HepG2 (cell line): Measurements from ENCODE around the gene ASPRV1. TPM values are rescaled to one million over a fixed set of nuclear protein-coding genes. Genes with fewer than 3 reads are reported as not detected.
A peak's percentile ranks its signal among the peaks of the same experiment; 100 is the strongest.

ENCODE experiments used
- ATAD3A ChIP-seq: sonication (generic); formaldehyde crosslinking; IDR thresholded peaks from 2 replicates; pipeline ENCODE4 v1.4.0; 2020; ENCODE audit warnings: missing genetic modification reagents
- ATF6 ChIP-seq: sonication (generic); formaldehyde crosslinking; conservative IDR thresholded peaks from 2 replicates; pipeline ENCODE4 v1.4.0; 2020; ENCODE audit warnings: missing genetic modification reagents
- CBFB ChIP-seq: sonication (generic); formaldehyde crosslinking; IDR thresholded peaks from 2 replicates; pipeline ENCODE4 v1.4.0; 2020; ENCODE audit warnings: missing genetic modification reagents
- CTCF ChIP-seq: sonication (generic); formaldehyde crosslinking; IDR thresholded peaks from 2 replicates; pipeline ENCODE4 v1.5.0; 2020; ENCODE audit warnings: mild to moderate bottlenecking, missing genetic modification reagents, moderate library complexity
- DNMT1 ChIP-seq: sonication (generic); formaldehyde crosslinking; IDR thresholded peaks from 2 replicates; pipeline ENCODE4 v1.5.1; 2020; ENCODE audit warnings: mild to moderate bottlenecking, missing genetic modification reagents
- DRAP1 ChIP-seq: IDR thresholded peaks from 2 replicates; pipeline ENCODE4 v1.6.1; 2016; ENCODE audit warnings: missing genetic modification reagents, missing compliant biosample characterization
- KAT8 ChIP-seq: IDR thresholded peaks from 2 replicates; pipeline ENCODE4 v1.6.1; 2016; ENCODE audit warnings: missing genetic modification reagents, missing compliant biosample characterization
- KDM5A ChIP-seq: fragments of 200-600 bp; sonication (generic); IDR thresholded peaks from 2 replicates; pipeline ENCODE4 v1.7.0; 2018; ENCODE audit warnings: antibody characterized with exemption, mild to moderate bottlenecking, low read length, borderline replicate concordance
- NR2C2 ChIP-seq: sonication (generic); formaldehyde crosslinking; IDR thresholded peaks from 2 replicates; pipeline ENCODE4 v1.4.0; 2020; ENCODE audit warnings: missing genetic modification reagents, mild to moderate bottlenecking, moderate library complexity, borderline replicate concordance
- YEATS2 ChIP-seq: sonication (generic); formaldehyde crosslinking; IDR thresholded peaks from 2 replicates; pipeline ENCODE4 v1.4.0; 2020; ENCODE audit warnings: missing genetic modification reagents, borderline replicate concordance
- ZNF770 ChIP-seq: sonication (generic); formaldehyde crosslinking; IDR thresholded peaks from 2 replicates; pipeline ENCODE4 v1.5.0; 2020; ENCODE audit warnings: mild to moderate bottlenecking, missing genetic modification reagents
- polyA plus RNA-seq, 8 experiments: library from polyadenylated mRNA; depleted of rRNA in 3 of 8; stranded (reverse) in 7 of 8; unstranded in 1 of 8; fragments of >200 nt; fragmentation: Illumina TruSeq in 4 of 8; extraction: Trizol in 4 of 8; gene quantifications; 2 replicates each; pipeline versions ENCODE4 v1.2.1 to v1.2.3, GENCODE V29; 2011 to 2016; ENCODE audit warnings: low read depth in 4 of 8, missing spikeins in 1 of 8, mixed read lengths in 1 of 8; ENCODE audit not compliant: insufficient read depth in 1 of 8
- total RNA-seq, 5 experiments: library from RNA; depleted of rRNA; stranded (reverse); fragments of >200 nt; fragmentation: Illumina TruSeq; extraction: Trizol; gene quantifications; 2 replicates each; pipeline ENCODE4 v1.2.3, GENCODE V29; 2016; ENCODE audit warnings: low read depth in 1 of 5
- TF ChIP-seq, protein P1 (sequence below): sonication (generic); formaldehyde crosslinking; IDR thresholded peaks from 2 replicates; pipeline ENCODE4 v1.4.0; 2020; ENCODE audit warnings: mild to moderate bottlenecking, missing genetic modification reagents
- TF ChIP-seq, protein P2 (sequence below): sonication (generic); formaldehyde crosslinking; IDR thresholded peaks from 2 replicates; pipeline ENCODE4 v1.4.0; 2020; ENCODE audit warnings: mild to moderate bottlenecking, missing genetic modification reagents

Gene ASPRV1
- total and polyA plus RNA-seq, 2 of the 13 experiments (the other 11 are each of a cell fraction or from before 2014, with no cell fraction given) = 0.40 to 0.48 TPM

DNA sequence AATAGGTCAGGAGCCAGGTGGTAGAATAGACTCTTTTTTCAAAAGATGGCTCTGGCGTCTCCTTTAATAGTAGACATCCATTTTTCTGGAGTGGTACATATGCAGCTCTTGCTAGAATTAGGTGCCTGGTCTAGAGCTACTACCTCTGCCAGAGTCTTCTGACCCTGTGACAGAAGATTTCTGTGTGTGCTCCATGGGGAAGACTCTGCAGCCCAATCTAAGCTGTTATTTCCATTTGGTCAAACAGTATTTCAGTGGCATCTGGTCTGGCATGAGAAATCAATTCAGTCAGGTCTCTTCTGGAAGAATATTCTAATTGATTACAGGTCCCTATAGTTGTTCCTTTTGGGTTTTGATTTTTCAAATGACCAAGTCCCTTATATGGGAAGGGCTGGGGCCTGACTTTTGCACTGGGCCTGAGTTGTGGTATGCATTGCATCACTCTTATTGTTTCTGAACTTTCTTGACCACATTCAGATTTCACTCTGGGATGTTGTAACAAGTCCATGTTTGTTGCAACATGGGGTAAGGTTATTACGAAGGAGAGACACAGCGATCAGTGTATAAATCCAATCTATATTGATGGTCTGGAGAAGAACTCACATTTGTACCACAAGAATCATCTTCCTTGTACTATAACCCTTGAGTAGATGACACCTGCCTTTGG is 34.4 kb downstream of the ASPRV1 start (continued):
- TF ChIP-seq ZNF770 (CRISPR knock-in tag) (no peak), ATAD3A (CRISPR knock-in tag) (no peak), CTCF (0 out of 2 replicates have a peak, but pooled peaks have one; percentile 3), ATF6 (CRISPR knock-in tag) (no peak), DNMT1 (CRISPR knock-in tag) (no peak), KDM5A (no peak), YEATS2 (peak; percentile 69; the same call in 1 of the 2 replicates), CBFB (peak; percentile 54; the same call in 1 of the 2 replicates), KAT8 (CRISPR knock-in tag) (peak; percentile 76; the same call in 1 of the 2 replicates), DRAP1 (no peak), NR2C2 (CRISPR knock-in tag) (peak; percentile 66)
- TF ChIP-seq, protein P1, sequence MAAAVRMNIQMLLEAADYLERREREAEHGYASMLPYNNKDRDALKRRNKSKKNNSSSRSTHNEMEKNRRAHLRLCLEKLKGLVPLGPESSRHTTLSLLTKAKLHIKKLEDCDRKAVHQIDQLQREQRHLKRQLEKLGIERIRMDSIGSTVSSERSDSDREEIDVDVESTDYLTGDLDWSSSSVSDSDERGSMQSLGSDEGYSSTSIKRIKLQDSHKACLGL = no peak
- TF ChIP-seq, protein P2, sequence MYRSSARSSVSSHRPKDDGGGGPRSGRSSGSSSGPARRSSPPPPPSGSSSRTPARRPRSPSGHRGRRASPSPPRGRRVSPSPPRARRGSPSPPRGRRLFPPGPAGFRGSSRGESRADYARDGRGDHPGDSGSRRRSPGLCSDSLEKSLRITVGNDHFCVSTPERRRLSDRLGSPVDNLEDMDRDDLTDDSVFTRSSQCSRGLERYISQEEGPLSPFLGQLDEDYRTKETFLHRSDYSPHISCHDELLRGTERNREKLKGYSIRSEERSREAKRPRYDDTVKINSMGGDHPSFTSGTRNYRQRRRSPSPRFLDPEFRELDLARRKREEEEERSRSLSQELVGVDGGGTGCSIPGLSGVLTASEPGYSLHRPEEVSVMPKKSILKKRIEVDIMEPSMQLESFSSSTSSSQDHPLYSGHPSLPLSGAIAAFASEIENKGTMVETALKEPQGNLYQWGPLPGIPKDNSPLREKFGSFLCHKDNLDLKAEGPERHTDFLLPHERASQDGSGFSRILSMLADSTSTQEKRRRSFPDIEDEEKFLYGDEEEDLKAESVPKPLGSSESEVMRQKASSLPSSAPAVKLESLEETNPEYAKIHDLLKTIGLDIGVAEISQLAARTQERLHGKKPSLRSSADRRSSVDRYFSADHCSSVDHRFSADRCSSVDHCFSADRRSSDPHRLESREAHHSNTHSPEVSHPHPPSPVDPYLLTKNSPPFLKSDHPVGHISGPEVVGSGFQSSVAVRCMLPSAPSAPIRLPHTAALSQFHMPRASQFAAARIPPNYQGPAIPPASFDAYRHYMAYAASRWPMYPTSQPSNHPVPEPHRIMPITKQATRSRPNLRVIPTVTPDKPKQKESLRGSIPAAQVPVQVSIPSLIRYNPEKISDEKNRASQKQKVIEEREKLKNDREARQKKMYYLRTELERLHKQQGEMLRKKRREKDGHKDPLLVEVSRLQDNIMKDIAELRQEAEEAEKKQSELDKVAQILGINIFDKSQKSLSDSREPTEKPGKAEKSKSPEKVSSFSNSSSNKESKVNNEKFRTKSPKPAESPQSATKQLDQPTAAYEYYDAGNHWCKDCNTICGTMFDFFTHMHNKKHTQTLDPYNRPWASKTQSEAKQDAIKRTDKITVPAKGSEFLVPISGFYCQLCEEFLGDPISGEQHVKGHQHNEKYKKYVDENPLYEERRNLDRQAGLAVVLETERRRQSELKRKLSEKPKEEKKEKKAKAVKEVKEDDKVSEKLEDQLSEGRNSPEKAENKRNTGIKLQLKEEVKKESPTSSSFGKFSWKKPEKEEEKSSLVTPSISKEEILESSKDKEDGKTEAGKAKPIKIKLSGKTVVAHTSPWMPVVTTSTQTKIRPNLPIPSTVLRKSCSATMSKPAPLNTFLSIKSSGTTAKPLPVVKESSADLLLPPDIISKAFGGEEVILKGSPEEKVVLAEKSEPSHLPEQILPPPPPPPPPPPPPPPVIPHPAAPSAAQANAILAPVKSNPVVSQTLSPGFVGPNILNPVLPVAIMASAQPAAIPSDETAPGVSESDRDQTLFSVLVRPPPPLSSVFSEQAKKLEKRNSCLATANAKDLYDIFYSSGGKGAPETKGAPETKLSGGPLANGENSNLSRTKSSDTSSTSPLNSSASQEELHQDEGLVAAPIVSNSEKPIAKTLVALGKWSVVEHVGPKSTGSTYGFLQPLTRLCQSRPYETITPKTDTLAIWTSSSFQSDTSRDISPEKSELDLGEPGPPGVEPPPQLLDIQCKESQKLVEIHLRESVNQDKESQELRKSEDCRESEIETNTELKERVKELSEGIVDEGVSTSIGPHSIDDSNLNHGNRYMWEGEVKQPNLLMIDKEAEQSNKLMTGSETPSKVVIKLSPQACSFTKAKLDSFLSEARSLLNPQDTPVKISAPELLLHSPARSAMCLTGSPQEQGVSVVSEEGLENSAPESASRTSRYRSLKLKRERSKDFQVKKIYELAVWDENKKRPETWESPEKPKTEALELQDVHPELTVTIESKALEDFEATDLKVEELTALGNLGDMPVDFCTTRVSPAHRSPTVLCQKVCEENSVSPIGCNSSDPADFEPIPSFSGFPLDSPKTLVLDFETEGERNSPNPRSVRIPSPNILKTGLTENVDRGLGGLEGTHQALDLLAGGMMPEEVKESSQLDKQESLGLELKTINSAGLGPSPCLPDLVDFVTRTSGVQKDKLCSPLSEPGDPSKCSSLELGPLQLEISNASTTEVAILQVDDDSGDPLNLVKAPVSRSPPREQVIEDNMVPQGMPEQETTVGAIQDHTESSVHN (CRISPR knock-in tag) = no peak
